Spleen (tissue), 7 donors: ENCODE measurements around the gene TBKBP1.

ENCODE experiments used
- CTCF ChIP-seq, 11 experiments: fragments of 200-600 bp in 7 of 11; fragments of 450-650 bp in 4 of 11; sonication (generic) in 4 of 11; IDR thresholded peaks in 8 of 11; conservative IDR thresholded peaks in 3 of 11; 1 replicate in 7 of 11; 2 replicates in 4 of 11; pipeline versions ENCODE4 v1.4.0 to v1.8.0; 2016 to 2021; ENCODE audit warnings: antibody characterized with exemption in 11 of 11, inconsistent platforms in 4 of 11, mild to moderate bottlenecking in 1 of 11
- POLR2A ChIP-seq, 3 donors: fragments of 450-650 bp; IDR thresholded peaks; one replicate each; pipeline ENCODE4 v1.5.1; 2017; ENCODE audit warnings: antibody characterized with exemption in 3 of 3, mild to moderate bottlenecking in 1 of 3
- POLR2AphosphoS5 ChIP-seq, 3 donors: sonication (generic); formaldehyde crosslinking; IDR thresholded peaks; one replicate each; pipeline ENCODE4 v1.5.1; 2017; ENCODE audit warnings: antibody characterized with exemption in 3 of 3
- donor health status: DM: no; HTN: no; CAD: no; lungs with moderate emphysema.
- donor health status: DM: no; HTN: no; CAD: no.
- donor health status: DM: no; HTN: no; CAD: no.

DNA sequence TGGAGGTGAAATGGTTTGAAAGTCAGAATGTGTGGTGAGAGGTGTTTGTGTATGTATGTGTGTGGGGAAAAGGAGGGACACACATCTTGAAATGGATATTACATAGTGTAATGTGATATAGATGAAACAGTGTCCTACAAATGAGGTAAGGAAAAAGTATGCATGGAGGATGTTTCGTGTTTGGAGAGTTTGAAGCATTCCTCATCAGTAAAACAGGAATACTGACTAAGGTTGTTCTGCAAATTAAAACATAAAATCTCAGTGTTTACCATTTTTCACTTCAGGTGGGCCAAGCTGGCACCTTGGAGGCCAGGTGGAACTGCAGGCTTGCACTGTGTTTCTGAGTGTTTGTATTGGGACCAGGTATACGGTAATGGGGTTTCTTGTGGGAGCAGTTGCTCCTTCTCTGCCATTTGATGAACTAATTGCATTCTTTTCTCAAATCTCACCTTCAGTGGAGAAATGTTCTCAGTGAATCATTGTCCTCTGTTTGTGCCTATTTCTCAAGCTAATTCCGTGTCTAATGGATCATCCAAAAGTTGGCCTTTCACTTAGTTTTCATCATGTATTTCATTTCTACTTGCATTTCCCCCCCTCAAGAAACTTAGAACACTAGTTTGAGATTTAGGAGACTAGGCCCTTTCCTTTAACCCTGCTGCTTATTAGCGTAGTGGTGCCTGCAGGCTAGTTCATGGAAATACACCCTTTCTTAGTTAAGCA lies 8.2 kb upstream of the TBKBP1 start:
- TF ChIP-seq POLR2A (IDR thresholded peaks at IDR 0.05) (no peak), POLR2AphosphoS5 (IDR thresholded peaks at IDR 0.05) (no peak), CTCF (IDR thresholded peaks at IDR 0.05 in 8 of 11, conservative IDR thresholded peaks at IDR 0.05 in 3 of 11) (no peak)
